Left hindlimb (tissue), 1 donor: ENCODE results near the gene NEK4.
A peak's percentile ranks its signal among the peaks of the same experiment; 100 is the strongest.

Experiments used
- DNase-seq: peaks from one replicate; pipeline ENCODE4 v3.0.0-alpha.2; 2018

The NEK4 gene

GRCh38 chr3:52770496-52771333, at the start of gene NEK4:
Gene NEK4, minus strand, starts transcription at chr3:52770940. Its CDS starts 194 bp downstream, at chr3:52770746.
- DNase-seq, result peak; percentile 94

GRCh38 chr3:52819936-52820335, 49.2 kb upstream of the NEK4 start:
- no peak for DNase-seq

- no peak for DNase-seq
These were observed 47.1 kb upstream of the NEK4 start for GRCh38 chr3:52817860-52818259.

GRCh38 chr3:52817221-52817620, 46.5 kb upstream of the NEK4 start:
- DNase-seq, result no peak

GRCh38 chr3:52816654-52817053, 45.9 kb upstream of the NEK4 start:
- no peak for DNase-seq

- DNase-seq, result no peak
These were observed 45.5 kb upstream of the NEK4 start for GRCh38 chr3:52816199-52816598.

- DNase-seq, result no peak
These were observed 43.1 kb upstream of the NEK4 start for GRCh38 chr3:52813810-52814209.

- no peak for DNase-seq
These were observed 40.8 kb upstream of the NEK4 start for GRCh38 chr3:52811452-52812011.

GRCh38 chr3:52810923-52811322, 40.2 kb upstream of the NEK4 start:
- no peak for DNase-seq

GRCh38 chr3:52809662-52810377, 39.1 kb upstream of the NEK4 start:
- DNase-seq, result no peak

GRCh38 chr3:52809149-52809548, 38.4 kb upstream of the NEK4 start:
- DNase-seq, result no peak

GRCh38 chr3:52805270-52806039, 34.7 kb upstream of the NEK4 start:
- DNase-seq, result no peak

- no peak for DNase-seq
These were observed 31.1 kb upstream of the NEK4 start for GRCh38 chr3:52801839-52802238.

GRCh38 chr3:52800079-52800478, 29.3 kb upstream of the NEK4 start:
- DNase-seq, result no peak

GRCh38 chr3:52798978-52799476, 28.3 kb upstream of the NEK4 start:
- DNase-seq, result no peak

GRCh38 chr3:52798376-52798977, 27.7 kb upstream of the NEK4 start:
- DNase-seq, result no peak

- DNase-seq, result no peak
These were observed 25.7 kb upstream of the NEK4 start for GRCh38 chr3:52796411-52796810.

GRCh38 chr3:52795298-52795900, 24.7 kb upstream of the NEK4 start:
- no peak for DNase-seq

- no peak for DNase-seq
These were observed 23.9 kb upstream of the NEK4 start, which contains the start of gene ITIH3 for GRCh38 chr3:52794612-52795099. Gene ITIH3, plus strand, starts transcription at chr3:52794796. Its CDS starts 8 bp downstream, at chr3:52794804.

GRCh38 chr3:52793702-52794611, 23.2 kb upstream of the NEK4 start:
- no peak for DNase-seq
